ENCODE results near the gene ZNF33A. TPM values are rescaled to one million over a fixed set of nuclear protein-coding genes. Genes with fewer than 3 reads are reported as not detected.

ZNF33A gene
- total RNA-seq, 1 donor from 2014 or later: 38.2 TPM

GRCh38 chr10:38025283-38025682, 14.8 kb downstream of the ZNF33A start:
- DNase-seq: no peak
- TF ChIP-seq CTCF (IDR thresholded peaks at IDR 0.05; ENCODE audit: partially characterized antibody, unreplicated experiment): no peak
- H3K27ac Mint-ChIP-seq (ENCODE audit: unreplicated experiment): no peak overlapping the region
- H3K36me3 Mint-ChIP-seq (ENCODE audit: unreplicated experiment): no peaks in the 10 kb centered on the region
- peaks cover 2% of the 10 kb centered on the region for H3K27me3 Mint-ChIP-seq (ENCODE audit: unreplicated experiment)
- no peaks in the 10 kb centered on the region for H3K9me3 Mint-ChIP-seq (ENCODE audit: unreplicated experiment)
- H3K4me1 Mint-ChIP-seq (ENCODE audit: low read depth, unreplicated experiment): no peaks in the 10 kb centered on the region
- no peak overlapping the region for H3K4me3 Mint-ChIP-seq (ENCODE audit: unreplicated experiment)

GRCh38 chr10:38027986-38028385, 17.5 kb downstream of the ZNF33A start:
- H3K27ac Mint-ChIP-seq (ENCODE audit: unreplicated experiment): no peak overlapping the region
- H3K36me3 Mint-ChIP-seq (ENCODE audit: unreplicated experiment): no peaks in the 10 kb centered on the region
- TF ChIP-seq CTCF (IDR thresholded peaks at IDR 0.05; ENCODE audit: partially characterized antibody, unreplicated experiment): no peak

DNA sequence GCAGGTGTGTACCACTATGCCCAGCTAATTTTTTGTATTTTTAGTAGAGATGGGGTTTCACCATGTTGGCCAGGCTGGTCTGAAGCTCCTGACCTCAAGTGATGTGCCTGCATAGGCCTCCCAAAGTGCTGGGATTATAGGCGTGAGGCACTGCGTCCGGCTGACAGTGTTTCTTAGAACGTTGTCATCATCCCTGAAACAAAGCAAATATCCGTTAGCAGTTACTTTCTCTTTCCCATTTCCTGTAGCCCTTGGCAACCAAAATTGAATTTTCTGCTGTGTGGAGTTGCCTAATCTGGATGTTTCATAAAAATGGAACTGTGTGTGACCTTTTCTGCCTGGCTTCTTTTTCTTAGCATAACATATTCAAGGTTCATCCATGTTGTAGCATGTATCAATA, 22.4 kb downstream of the ZNF33A start:
- H3K27ac Mint-ChIP-seq (ENCODE audit: unreplicated experiment): no peak overlapping the region
- no peak for TF ChIP-seq CTCF (IDR thresholded peaks at IDR 0.05; ENCODE audit: partially characterized antibody, unreplicated experiment)
- H3K4me1 Mint-ChIP-seq (ENCODE audit: low read depth, unreplicated experiment): no peaks in the 10 kb centered on the region
- no peak for DNase-seq
- no peaks in the 10 kb centered on the region for H3K9me3 Mint-ChIP-seq (ENCODE audit: unreplicated experiment)
- H3K4me3 Mint-ChIP-seq (ENCODE audit: unreplicated experiment): no peak overlapping the region
- H3K27me3 Mint-ChIP-seq (ENCODE audit: unreplicated experiment): no peaks in the 10 kb centered on the region
- no peaks in the 10 kb centered on the region for H3K36me3 Mint-ChIP-seq (ENCODE audit: unreplicated experiment)

More at GRCh38 chr10:38027986-38028385, 17.5 kb downstream of the ZNF33A start:
- H3K4me3 Mint-ChIP-seq (ENCODE audit: unreplicated experiment): no peak overlapping the region
- no peak for DNase-seq
- no peaks in the 10 kb centered on the region for H3K9me3 Mint-ChIP-seq (ENCODE audit: unreplicated experiment)
- H3K27me3 Mint-ChIP-seq (ENCODE audit: unreplicated experiment): no peaks in the 10 kb centered on the region
- H3K4me1 Mint-ChIP-seq (ENCODE audit: low read depth, unreplicated experiment): no peaks in the 10 kb centered on the region

- no peak overlapping the region for H3K4me3 Mint-ChIP-seq (ENCODE audit: unreplicated experiment)
- peak overlapping the region; percentile 7 for H3K27ac Mint-ChIP-seq (ENCODE audit: unreplicated experiment)
- DNase-seq: no peak
- H3K27me3 Mint-ChIP-seq (ENCODE audit: unreplicated experiment): peaks cover 3% of the 10 kb centered on the region
- no peaks in the 10 kb centered on the region for H3K4me1 Mint-ChIP-seq (ENCODE audit: low read depth, unreplicated experiment)
- H3K9me3 Mint-ChIP-seq (ENCODE audit: unreplicated experiment): no peaks in the 10 kb centered on the region
- TF ChIP-seq CTCF (IDR thresholded peaks at IDR 0.05; ENCODE audit: partially characterized antibody, unreplicated experiment): no peak
- H3K36me3 Mint-ChIP-seq (ENCODE audit: unreplicated experiment): no peaks in the 10 kb centered on the region
Measured at GRCh38 chr10:38038107-38038931, 27.8 kb downstream of the ZNF33A start.

DNA sequence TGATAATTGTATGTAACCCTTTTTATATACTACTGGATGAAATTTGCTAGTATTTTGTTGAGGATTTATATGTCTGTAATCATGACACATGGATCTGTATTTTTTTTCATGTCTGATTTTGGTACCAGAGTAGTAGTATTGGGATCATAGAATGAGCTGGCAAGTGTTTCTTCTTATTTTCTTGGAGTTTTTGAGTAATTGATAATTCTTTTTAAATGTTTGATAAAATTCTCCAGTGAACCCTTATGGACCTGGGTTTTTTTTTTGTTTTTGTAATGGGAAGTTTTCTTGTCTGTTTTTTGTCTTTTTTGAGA, 28.4 kb downstream of the ZNF33A start:
- no peak for TF ChIP-seq CTCF (IDR thresholded peaks at IDR 0.05; ENCODE audit: partially characterized antibody, unreplicated experiment)
- no peak overlapping the region for H3K4me3 Mint-ChIP-seq (ENCODE audit: unreplicated experiment)
- no peaks in the 10 kb centered on the region for H3K9me3 Mint-ChIP-seq (ENCODE audit: unreplicated experiment)
- peaks cover 2% of the 10 kb centered on the region for H3K36me3 Mint-ChIP-seq (ENCODE audit: unreplicated experiment)
- no peak overlapping the region for H3K27ac Mint-ChIP-seq (ENCODE audit: unreplicated experiment)
- H3K27me3 Mint-ChIP-seq (ENCODE audit: unreplicated experiment): peaks cover 3% of the 10 kb centered on the region
- DNase-seq: no peak
- no peaks in the 10 kb centered on the region for H3K4me1 Mint-ChIP-seq (ENCODE audit: low read depth, unreplicated experiment)

All from glutamatergic neuron (in vitro differentiated cells).